HG02623 (cell line): ENCODE measurements around the gene SKI.

ENCODE experiments used
- ATAC-seq: cut with Tn5 transposase; IDR thresholded peaks from one replicate; pipeline ENCODE4 v1.9.1; 2021; ENCODE audit warnings: moderate library complexity; ENCODE audit not compliant: unreplicated experiment

The SKI gene

DNA sequence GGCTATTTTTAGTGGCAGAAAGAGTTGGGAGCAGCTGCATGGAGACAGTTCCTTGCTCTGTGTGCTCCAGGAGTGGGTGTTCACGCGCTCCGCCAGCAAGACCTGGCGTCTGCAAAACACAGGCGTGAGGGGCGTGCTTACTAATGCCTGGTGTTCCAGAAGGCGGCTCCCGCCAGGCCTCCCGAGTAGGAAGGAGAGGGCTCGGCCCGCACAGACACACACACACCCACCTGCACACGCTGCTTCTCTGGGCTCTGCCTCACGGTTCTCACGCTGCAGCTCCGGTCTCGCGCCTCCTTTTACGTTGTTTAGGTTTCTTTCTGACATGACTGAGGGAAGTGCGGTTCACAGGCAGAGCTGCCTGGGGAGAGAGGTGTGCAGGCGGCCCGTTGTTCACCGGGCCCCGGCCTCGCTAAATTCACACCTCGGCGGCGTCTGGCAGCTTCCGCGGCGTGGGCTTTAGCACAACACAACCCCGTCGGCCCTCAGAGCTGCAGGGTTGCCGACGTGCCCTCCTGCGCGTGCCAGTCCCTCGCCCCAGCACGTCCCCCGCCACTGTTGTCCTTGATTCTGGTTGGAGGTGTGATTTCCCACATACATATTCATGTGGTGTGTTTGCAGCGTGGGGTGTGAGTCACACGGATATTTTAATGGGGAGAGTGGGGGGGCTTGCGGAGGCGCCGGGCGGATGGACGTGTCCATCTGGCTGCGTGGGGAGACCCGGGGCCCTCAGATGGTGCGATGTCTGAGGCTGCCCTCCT, 77.0 kb downstream of the SKI start:
- ATAC-seq: no peak

- no peak for ATAC-seq
Observed at GRCh38 chr1:2306151-2306978, 78.2 kb downstream of the SKI start.

DNA sequence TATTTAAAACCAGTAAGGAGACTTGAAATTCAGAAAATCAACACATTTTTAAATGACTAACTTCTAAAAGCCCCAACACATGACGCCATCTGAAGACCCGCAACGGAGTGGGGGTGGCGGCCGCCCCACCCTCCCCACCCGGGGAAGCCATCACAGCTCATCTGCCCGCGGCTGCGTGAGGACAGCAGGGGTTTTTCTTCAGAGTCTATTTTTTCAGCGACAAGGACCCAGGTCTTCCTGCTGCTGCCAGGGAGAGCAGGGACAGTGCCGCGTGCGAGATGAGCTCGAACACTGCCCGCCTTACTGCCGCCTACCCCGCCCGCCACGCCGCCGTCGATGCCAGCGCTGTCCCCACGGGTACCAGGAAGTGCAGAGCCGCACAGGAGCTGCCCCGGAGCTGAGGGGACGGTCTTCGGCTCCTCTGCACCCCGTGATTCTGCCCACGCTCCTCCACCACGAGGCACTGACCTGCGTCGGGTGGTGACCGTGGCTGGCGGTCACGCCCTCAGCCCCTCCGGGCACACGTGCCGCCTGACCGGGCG, 79.0 kb downstream of the SKI start:
- no peak for ATAC-seq

GRCh38 chr1:2307972-2308371, 79.9 kb downstream of the SKI start:
- no peak for ATAC-seq

GRCh38 chr1:2308844-2309243, 80.7 kb downstream of the SKI start:
- ATAC-seq: no peak

DNA sequence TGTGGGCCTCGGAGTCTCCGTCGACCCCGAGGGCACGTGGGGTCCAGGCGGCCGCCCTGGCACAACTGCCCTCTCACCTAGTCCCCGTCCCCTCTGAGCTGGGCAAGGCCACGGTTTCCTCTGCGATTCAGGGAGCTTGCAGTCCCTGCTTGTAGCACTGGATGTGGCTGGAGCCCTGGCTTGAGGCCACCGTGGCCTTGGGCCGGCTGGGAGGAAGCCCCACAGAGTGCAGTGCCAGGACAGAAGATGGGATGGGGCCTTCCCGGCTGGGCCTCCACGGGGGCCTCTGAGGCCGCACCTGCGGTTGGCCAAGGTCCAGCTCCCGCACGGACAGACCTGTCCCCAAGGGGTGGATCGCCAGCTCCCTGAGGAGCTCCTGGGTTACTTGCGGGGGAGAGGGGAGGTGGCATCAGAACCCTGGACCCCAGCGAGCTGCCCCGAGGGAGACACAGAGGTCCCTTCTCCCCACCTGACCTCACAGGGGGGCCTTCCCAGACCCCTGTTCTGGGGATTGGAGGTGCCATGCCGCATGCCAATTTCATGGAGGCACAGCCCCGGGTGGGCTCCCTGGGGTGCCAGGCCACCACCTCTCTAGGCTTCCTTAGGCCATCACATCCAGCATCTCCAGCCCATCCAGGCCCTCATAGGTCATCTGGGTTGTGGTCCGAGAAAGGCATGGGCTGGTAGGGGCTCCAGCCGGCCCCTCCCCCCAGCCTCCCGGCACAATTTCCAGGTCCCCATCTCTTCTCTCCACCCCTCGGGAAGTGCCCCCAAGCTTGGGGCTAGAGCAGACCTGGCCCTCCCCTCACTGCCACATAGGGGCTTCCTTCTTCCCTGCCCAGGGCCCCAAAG, 82.4 kb downstream of the SKI start:
- no peak for ATAC-seq

GRCh38 chr1:2311184-2312032, 83.3 kb downstream of the SKI start:
- no peak for ATAC-seq

DNA sequence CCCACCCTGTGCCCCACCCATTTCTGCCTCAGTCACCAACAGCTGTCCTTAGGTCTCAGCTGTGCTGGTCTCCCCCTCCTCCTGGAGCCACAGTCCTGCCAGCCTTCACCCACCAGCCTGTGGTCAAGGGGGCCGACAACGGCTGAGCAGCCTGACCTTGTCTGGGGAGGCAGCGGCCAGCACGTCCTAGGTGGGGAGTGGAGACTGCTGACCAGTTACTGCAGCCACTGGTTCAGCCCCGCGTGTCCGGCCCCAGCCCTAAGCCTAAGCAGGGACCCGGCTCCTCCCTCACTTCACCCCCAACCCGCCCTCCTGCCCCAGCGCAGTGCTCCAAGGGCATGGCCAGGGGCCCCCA, 84.0 kb downstream of the SKI start:
- ATAC-seq: no peak

- no peak for ATAC-seq
Observed at GRCh38 chr1:2312515-2313301, 84.6 kb downstream of the SKI start.

DNA sequence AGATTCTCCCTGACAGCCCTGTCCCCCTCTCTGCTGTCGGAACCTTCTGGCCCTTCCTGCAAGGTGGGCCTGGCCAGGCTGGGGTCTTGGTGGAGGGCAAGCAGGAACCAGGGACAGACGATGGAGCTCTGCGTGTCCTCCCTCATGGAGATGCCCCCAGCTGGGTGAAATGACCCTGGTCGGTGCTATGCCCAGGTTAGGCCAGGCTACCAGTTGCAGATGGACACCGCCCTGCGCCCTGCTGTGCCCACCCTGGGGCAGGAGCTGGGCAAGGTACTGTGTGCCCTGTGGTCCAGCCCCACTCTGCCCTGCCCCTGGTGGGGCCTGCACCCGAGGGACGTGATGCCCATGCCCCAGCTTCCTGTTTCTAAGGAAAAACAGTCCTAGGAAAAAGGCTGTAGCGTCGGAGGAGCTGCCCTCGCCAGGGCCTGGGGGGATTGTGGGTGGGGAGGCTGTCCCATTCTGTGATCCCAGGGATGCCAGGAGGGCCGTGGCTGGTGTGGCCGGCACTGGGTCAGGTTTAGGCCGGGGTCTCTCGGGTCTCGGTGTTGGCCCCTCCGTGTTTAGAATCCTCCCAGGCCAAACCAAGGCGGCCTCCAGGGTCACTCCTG, 85.6 kb downstream of the SKI start:
- ATAC-seq: no peak

DNA sequence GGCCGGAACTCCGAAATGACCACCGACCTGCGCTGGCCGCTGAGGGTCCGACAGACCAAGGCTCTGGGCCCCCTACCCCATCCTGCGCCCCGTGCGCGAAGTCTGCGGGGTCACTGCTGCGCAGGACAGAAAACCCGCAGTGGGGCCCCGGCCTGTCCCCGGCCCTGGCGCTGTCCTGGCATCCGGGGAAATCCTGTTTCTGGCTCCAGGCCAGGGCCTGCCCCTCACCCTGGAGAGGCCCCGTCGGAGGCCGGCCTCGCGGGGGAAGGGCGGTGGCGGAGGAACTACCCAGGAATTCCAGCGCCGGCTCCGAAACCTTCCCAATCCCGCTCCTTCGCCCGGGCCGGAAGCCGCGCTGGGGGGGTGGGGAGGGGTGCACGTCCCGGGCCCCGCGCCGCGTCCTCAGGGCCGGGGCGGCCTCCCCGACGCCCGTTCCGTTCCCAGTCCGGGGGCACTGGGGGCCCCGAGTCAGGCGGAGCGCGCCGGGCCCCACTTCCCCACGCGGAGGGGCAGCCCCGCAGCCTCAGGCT, 86.2 kb downstream of the SKI start:
- ATAC-seq: no peak

DNA sequence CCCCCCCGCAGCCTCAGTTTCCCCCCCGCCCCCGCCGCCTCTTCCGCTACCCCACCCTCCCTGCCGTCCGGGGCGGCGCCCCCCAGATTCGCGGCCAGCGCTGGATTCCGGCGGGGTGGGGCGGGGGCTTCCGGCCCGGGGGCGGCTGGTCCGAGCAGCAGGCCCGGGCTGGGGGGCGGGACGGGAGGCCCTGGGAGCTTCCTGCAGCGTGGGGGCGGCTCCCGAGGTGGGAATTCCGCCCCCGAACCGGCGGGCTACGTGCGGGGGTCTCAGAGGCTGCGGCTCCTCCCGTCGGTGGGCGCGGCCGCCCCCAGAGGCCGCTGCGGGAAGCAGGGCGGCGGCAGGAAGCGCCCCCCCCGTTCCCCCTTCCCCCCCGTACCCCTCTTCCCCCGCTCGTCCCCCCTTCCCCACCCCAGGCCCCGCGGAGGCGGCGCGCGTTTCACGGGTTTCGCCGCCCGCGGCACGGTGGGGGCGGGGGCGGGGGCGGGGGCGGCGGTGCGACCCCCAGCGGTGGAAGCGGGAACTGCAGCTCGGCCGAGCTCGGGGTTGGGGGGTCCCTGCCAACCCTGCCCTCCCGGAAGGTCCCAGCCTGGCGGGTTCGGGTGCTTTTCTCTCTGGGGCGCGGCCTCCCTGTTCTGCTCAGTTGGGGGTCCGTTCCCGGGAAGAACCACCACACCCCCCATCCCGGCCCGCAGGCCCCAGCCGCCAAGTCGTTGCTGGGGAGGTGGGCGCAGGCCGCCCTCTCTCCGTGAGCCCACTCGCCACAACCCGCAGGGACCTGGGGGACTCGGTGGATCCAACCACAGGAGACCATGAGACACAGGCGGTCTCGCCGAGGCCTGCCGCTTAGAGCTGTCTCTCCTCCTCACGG, 86.9 kb downstream of the SKI start:
- no peak for ATAC-seq

- ATAC-seq: no peak
Observed at GRCh38 chr1:2315674-2316450, 87.7 kb downstream of the SKI start.

DNA sequence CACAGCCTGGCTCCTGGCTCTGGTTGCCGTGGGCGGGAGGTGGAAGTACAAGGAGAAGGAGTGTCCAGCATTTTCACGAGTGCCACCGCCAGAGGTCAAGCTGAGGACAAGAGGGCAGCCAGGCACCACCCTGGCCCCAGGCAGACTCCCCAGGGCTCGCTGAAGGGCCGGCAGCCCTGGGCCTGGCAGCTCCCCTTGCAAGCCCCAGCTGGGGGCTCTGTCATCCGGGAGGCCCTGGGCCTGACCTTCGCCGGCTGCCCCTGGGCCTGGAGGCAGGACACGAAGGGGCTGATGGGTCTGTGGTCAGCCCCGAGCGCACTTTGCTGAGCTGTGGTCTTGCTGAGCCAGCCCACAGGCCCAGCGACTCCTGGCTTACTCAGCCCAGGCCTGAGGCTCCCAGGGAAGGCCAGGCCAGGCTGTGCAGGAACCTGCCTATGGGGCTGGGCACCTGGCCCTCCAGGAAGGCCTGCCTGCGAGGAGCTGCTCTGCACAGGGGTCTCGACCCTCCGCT, 88.4 kb downstream of the SKI start:
- ATAC-seq: no peak

DNA sequence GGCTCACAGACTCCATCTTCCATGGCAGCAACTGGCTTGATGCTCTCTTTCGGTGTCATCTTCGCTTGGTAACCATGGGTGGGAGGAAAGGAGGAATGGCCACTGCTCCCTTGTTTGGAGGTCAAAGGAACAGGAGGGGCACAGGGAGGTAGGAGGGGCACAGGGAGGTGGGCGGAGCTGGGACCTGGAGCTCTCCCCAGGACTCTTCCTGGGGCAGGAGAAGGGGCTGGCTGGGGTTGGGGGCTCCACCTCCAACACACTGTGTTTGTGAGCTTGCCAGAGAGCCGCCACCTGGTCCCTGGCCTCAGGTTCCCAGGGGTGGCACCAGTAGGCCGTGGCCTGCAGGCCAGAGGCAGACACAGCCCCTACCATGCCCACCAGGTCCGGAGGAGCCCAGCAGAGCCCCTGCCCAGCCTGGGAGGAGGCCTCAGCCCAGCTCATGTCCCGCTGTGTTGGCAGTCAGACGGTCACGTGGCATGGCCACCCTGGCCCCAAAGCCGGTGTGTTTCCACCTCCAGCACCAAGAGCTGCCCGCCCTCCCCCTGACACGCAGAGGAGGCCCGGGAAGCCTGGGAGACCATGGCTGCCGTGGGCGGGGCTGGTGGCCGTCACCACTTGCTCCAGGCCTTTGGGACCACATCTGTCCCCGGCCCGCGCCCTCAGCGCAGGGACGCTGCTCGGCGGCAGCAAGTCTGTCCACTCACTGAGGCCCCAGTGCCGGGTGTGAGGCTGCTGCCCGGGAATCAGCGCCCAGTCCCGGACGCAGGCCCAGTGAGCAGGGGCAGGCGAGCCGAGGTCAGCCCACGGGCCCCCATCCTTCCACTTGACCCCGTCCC, 89.3 kb downstream of the SKI start:
- ATAC-seq: no peak
